H1 (cell line): ENCODE results near the gene PRR4. TPM values are rescaled to one million over a fixed set of nuclear protein-coding genes. Genes with fewer than 3 reads are reported as not detected.

Experiments used
- CTCF ChIA-PET: fragments of 300-600 bp; sonication (Branson Sonifier 250); formaldehyde crosslinking; loops from one replicate; lab custom pipeline; 2021; ENCODE audit not compliant: partially characterized antibody; lab: Charles Lee
- POLR2A ChIA-PET: fragments of 300-600 bp; sonication (Branson Sonifier 250); formaldehyde crosslinking; loops from one replicate; lab custom pipeline; 2021; ENCODE audit warnings: inconsistent platforms; ENCODE audit not compliant: partially characterized antibody; lab: Charles Lee
- DNase-seq, 2 experiments: peaks; one replicate each; pipeline versions ENCODE4 v3.0.0 to v3.0.0-alpha.2; 2010 to 2022; ENCODE audit warnings: low spot score in 2 of 2, low read depth in 1 of 2, mixed read lengths in 1 of 2
- FAIRE-seq: peaks from 2 replicates; lab custom pipeline; 2011; peaks lifted over from hg19 to GRCh38; lab: Jason Lieb, UNC
- H2AFZ ChIP-seq: 2 replicates; pipeline ENCODE4 v1.8.1; 2012; ENCODE audit warnings: low read length, inconsistent platforms
- H2AK5ac ChIP-seq: 2 replicates; pipeline ENCODE4 v1.6.1; 2013; ENCODE audit warnings: low read depth, low read length
- H2BK120ac ChIP-seq: replicated peaks from 2 replicates; pipeline ENCODE3; 2013; ENCODE audit warnings: low read depth, low read length, inconsistent platforms
- H2BK12ac ChIP-seq: 2 replicates; pipeline ENCODE4 v1.6.1; 2013; ENCODE audit warnings: low read depth, low read length
- H2BK15ac ChIP-seq: 2 replicates; pipeline ENCODE4 v1.6.1; 2013; ENCODE audit warnings: low read length
- H2BK20ac ChIP-seq: 2 replicates; pipeline ENCODE4 v1.6.1; 2013; ENCODE audit warnings: low read length
- H2BK5ac ChIP-seq: 2 replicates; pipeline ENCODE4 v1.6.1; 2013; ENCODE audit warnings: low read depth, low read length
- H3K14ac ChIP-seq: 2 replicates; pipeline ENCODE4 v1.6.1; 2013; ENCODE audit warnings: inconsistent platforms; ENCODE audit not compliant: insufficient read length
- H3K18ac ChIP-seq: 2 replicates; pipeline ENCODE4 v1.6.1; 2013; ENCODE audit warnings: low read length; ENCODE audit errors: extremely low read depth
- H3K23ac ChIP-seq: 2 replicates; pipeline ENCODE4 v1.6.1; 2013; ENCODE audit warnings: inconsistent platforms; ENCODE audit not compliant: insufficient read length
- H3K23me2 ChIP-seq: 2 replicates; pipeline ENCODE4 v1.6.1; 2013; ENCODE audit warnings: low read depth, low read length
- H3K27ac ChIP-seq: 2 replicates; pipeline ENCODE4 v1.6.1; 2011; ENCODE audit warnings: low read depth, low read length, inconsistent platforms
- H3K27me3 ChIP-seq, 4 experiments: replicated peaks in 1 of 4; 1 replicate in 1 of 4; 2 replicates in 3 of 4; pipeline versions ENCODE4 v1.6.1 to v1.8.1; 2011 to 2013; ENCODE audit warnings: low read length in 3 of 4, mild to moderate bottlenecking in 3 of 4, inconsistent platforms in 2 of 4, mixed read lengths in 2 of 4, moderate library complexity in 1 of 4; ENCODE audit not compliant: control insufficient read depth in 3 of 4, insufficient read depth in 3 of 4; ENCODE audit errors: extremely low read depth in 1 of 4
- H3K36me3 ChIP-seq, 4 experiments: 2 replicates each; pipeline versions ENCODE4 v1.6.1 to v1.8.1; 2011 to 2013; ENCODE audit warnings: mild to moderate bottlenecking in 4 of 4, low read length in 3 of 4, moderate library complexity in 2 of 4, control low read depth in 1 of 4, inconsistent platforms in 1 of 4; ENCODE audit not compliant: insufficient read depth in 4 of 4, control insufficient read depth in 2 of 4
- H3K4ac ChIP-seq: replicated peaks from 2 replicates; pipeline ENCODE3; 2013; ENCODE audit warnings: low read length, low read depth, mixed read lengths, inconsistent platforms; ENCODE audit not compliant: insufficient read length
- H3K4me1 ChIP-seq, 4 experiments: replicated peaks in 1 of 4; 1 replicate in 1 of 4; 2 replicates in 3 of 4; pipeline versions ENCODE4 v1.6.1 to v1.8.1; 2011 to 2013; ENCODE audit warnings: low read length in 3 of 4, inconsistent platforms in 2 of 4, mixed read lengths in 1 of 4; ENCODE audit not compliant: insufficient read depth in 4 of 4, control insufficient read depth in 3 of 4
- H3K4me2 ChIP-seq, 2 experiments: 2 replicates each; pipeline versions ENCODE4 v1.6.1 to v1.8.1; 2011 to 2013; ENCODE audit warnings: low read depth in 2 of 2, low read length in 2 of 2, control low read depth in 1 of 2, inconsistent platforms in 1 of 2, mild to moderate bottlenecking in 1 of 2; ENCODE audit not compliant: insufficient read depth in 1 of 2
- H3K4me3 ChIP-seq, 4 experiments: fragments of 200-600, 300-600 bp in 1 of 4; sonication (generic), shearing (Covaris generic), sonication (Bioruptor Twin) in 1 of 4; 2 replicates each; pipeline versions ENCODE4 v1.5.1 to v1.8.1; 2011 to 2016; ENCODE audit warnings: low read length in 4 of 4, low read depth in 3 of 4, control low read depth in 2 of 4, inconsistent platforms in 2 of 4, mild to moderate bottlenecking in 2 of 4, mixed read lengths in 1 of 4, moderate library complexity in 1 of 4; ENCODE audit not compliant: insufficient read depth in 2 of 4; ENCODE audit errors: extremely low read depth in 1 of 4
- H3K56ac ChIP-seq: replicated peaks from 2 replicates; pipeline ENCODE3; 2013; ENCODE audit warnings: low read depth, mild to moderate bottlenecking, mixed read lengths, low read length, inconsistent platforms; ENCODE audit not compliant: insufficient read length
- H3K79me1 ChIP-seq: 2 replicates; pipeline ENCODE4 v1.6.1; 2013; ENCODE audit warnings: low read depth, low read length, control low read depth
- H3K79me2 ChIP-seq, 2 experiments: 2 replicates each; pipeline versions ENCODE4 v1.6.1 to v1.8.1; 2012 to 2013; ENCODE audit warnings: low read length in 2 of 2, mild to moderate bottlenecking in 2 of 2, inconsistent platforms in 1 of 2; ENCODE audit not compliant: insufficient read depth in 2 of 2, control insufficient read depth in 1 of 2
- H3K9ac ChIP-seq, 4 experiments: replicated peaks in 1 of 4; 1 replicate in 1 of 4; 2 replicates in 3 of 4; pipeline versions ENCODE4 v1.6.1 to v1.8.1; 2011 to 2013; ENCODE audit warnings: low read depth in 3 of 4, low read length in 3 of 4, control low read depth in 2 of 4, mild to moderate bottlenecking in 2 of 4, moderate library complexity in 2 of 4, inconsistent platforms in 1 of 4; ENCODE audit errors: extremely low read depth in 1 of 4
- H3K9me3 ChIP-seq, 2 experiments: 2 replicates each; pipeline versions ENCODE4 v1.6.1 to v1.8.1; 2012 to 2013; ENCODE audit warnings: mild to moderate bottlenecking in 2 of 2, moderate library complexity in 2 of 2, control low read depth in 1 of 2, inconsistent platforms in 1 of 2, low read depth in 1 of 2, low read length in 1 of 2, mixed read lengths in 1 of 2; ENCODE audit not compliant: insufficient read depth in 2 of 2
- H4K20me1 ChIP-seq, 2 experiments: replicated peaks in 1 of 2; 2 replicates each; pipeline versions ENCODE3 to v1.8.1; 2011 to 2013; ENCODE audit warnings: inconsistent platforms in 2 of 2, low read length in 2 of 2, mild to moderate bottlenecking in 1 of 2; ENCODE audit not compliant: insufficient read depth in 2 of 2, control insufficient read depth in 1 of 2
- H4K5ac ChIP-seq: 2 replicates; pipeline ENCODE4 v1.6.1; 2013; ENCODE audit warnings: low read length, low read depth, mixed read lengths, inconsistent platforms; ENCODE audit not compliant: insufficient read length
- H4K8ac ChIP-seq: 2 replicates; pipeline ENCODE4 v1.8.0; 2013; ENCODE audit warnings: mild to moderate bottlenecking, moderate library complexity, low read length, inconsistent platforms; ENCODE audit not compliant: insufficient read depth; ENCODE audit errors: extremely low read depth
- H4K91ac ChIP-seq: replicated peaks from 2 replicates; pipeline ENCODE3; 2013; ENCODE audit warnings: low read length, mixed read lengths, inconsistent platforms; ENCODE audit not compliant: insufficient read length
- CHD2 ChIP-seq: IDR thresholded peaks from 2 replicates; pipeline ENCODE4 v1.6.1; 2012; ENCODE audit warnings: low read length, improper control_type of control experiment
- CTCF ChIP-seq, 3 experiments: IDR thresholded peaks; 1 replicate in 2 of 3; 2 replicates in 1 of 3; pipeline versions ENCODE4 v1.5.1 to v1.6.1; 2011; ENCODE audit warnings: low read length in 3 of 3, mild to moderate bottlenecking in 3 of 3, inconsistent platforms in 2 of 3, low read depth in 1 of 3, moderate library complexity in 1 of 3; ENCODE audit not compliant: insufficient read depth in 1 of 3; ENCODE audit errors: control extremely low read depth in 1 of 3
- EGR1 ChIP-seq: IDR thresholded peaks from 2 replicates; pipeline ENCODE4 v1.6.1; 2011; ENCODE audit warnings: low read depth, low read length, borderline replicate concordance
- EZH2 ChIP-seq: fragments of 200-600 bp; sonication (generic); IDR thresholded peaks from 2 replicates; pipeline ENCODE4 v1.7.1; 2012; ENCODE audit warnings: low read depth, mild to moderate bottlenecking, moderate library complexity, low read length, inconsistent platforms; ENCODE audit not compliant: severe bottlenecking
- PHF8 ChIP-seq: fragments of 200-600 bp; sonication (generic); conservative IDR thresholded peaks from 2 replicates; pipeline ENCODE4 v1.7.1; 2012; ENCODE audit warnings: low read depth, mild to moderate bottlenecking, inconsistent platforms, low read length, moderate library complexity
- SUZ12 ChIP-seq: fragments of 200-600 bp; sonication (generic); IDR thresholded peaks from 2 replicates; pipeline ENCODE4 v1.6.1; 2012; ENCODE audit warnings: mild to moderate bottlenecking, inconsistent platforms, low read length, moderate library complexity, mixed read lengths
- WGBS, 2 experiments: shearing (Covaris generic) in 1 of 2; methylation state at CpG; one replicate each; pipeline versions ENCODE4 v1.1.6 to v1.1.7; 2013 to 2015; ENCODE audit warnings: low lambda C conversion rate in 2 of 2, mixed read lengths in 2 of 2, inconsistent platforms in 1 of 2, low coverage in 1 of 2, missing lambda C conversion rate in 1 of 2; ENCODE audit not compliant: insufficient replicate concordance in 2 of 2, insufficient coverage in 1 of 2, insufficient read length in 1 of 2; ENCODE audit errors: extremely low coverage in 1 of 2, missing lambda C conversion rate in 1 of 2; 5-methylcytosine and 5-hydroxymethylcytosine counted together
- polyA plus RNA-seq, 7 experiments: library from polyadenylated mRNA; depleted of rRNA in 3 of 7; stranded (reverse) in 5 of 7; unstranded in 2 of 7; fragments of >200 nt in 5 of 7; fragments of 200-250 nt in 2 of 7; gene quantifications; 1 replicate in 5 of 7; 2 replicates in 1 of 7; 4 replicates in 1 of 7; pipeline versions ENCODE4 v1.2.1 to v1.2.3, GENCODE V29; 2011 to 2013; ENCODE audit warnings: missing spikeins in 2 of 7, mixed read lengths in 2 of 7
- total RNA-seq: library from RNA; stranded (reverse); fragmentation: NEBNext Ultra II Directional; extraction: Animal tissue kit (Norgen Biotek cat#: 25700); gene quantifications from 2 replicates; pipeline ENCODE4 v1.2.1, GENCODE V29; 2021

The PRR4 gene
- total and polyA plus RNA-seq, 2 of the 8 experiments (the other 6 are each of a cell fraction or from before 2014, with no cell fraction given): 11.2 TPM; not detected in 1

- Histone ChIP-seq H3K79me2 (no peaks in the 10 kb centered on the region), H3K4me3 (no peak overlapping the region), H3K4me1 (no peaks in the 10 kb centered on the region), H3K23me2 (no peaks in the 10 kb centered on the region), H3K18ac (no peak overlapping the region), H3K27me3 (no peaks in the 10 kb centered on the region), H3K27ac (no peak overlapping the region), H3K36me3 (no peaks in the 10 kb centered on the region), H4K5ac (no peak overlapping the region), H2AK5ac (no peak overlapping the region), H2BK12ac (no peak overlapping the region), H2AFZ (no peak overlapping the region), H2BK5ac (no peak overlapping the region), H3K4me2 (no peak overlapping the region), H3K4ac (no peak overlapping the region), H2BK120ac (no peak overlapping the region), H3K9ac (no peak overlapping the region), H3K9me3 (no peaks in the 10 kb centered on the region), H4K20me1 (peaks cover 2 to 4% of the 10 kb centered on the region in 2 experiments), H4K8ac (no peak overlapping the region), H3K56ac (no peak overlapping the region), H3K14ac (no peak overlapping the region), H2BK15ac (no peak overlapping the region), H3K23ac (no peak overlapping the region), H2BK20ac (no peak overlapping the region), H4K91ac (no peak overlapping the region), H3K79me1 (no peaks in the 10 kb centered on the region)
- ChIA-PET POLR2A (no interaction called here), CTCF (interaction anchor here (0.6 kb wide), 1 partner anchor 71 kb away, joined by 3 read pairs; no protein-coding TSS in a partner anchor)
- no peak for DNase-seq
- TF ChIP-seq CTCF (IDR thresholded peaks at IDR 0.05; ENCODE audit: control extremely low read depth in 1 of 3, insufficient read depth in 1 of 3, low read depth in 1 of 3, low read length in 3 of 3) (no peak), CHD2 (no peak), EZH2 (no peak), SUZ12 (no peak), EGR1 (no peak), PHF8 (no peak)
- no peak for FAIRE-seq
- WGBS, 2 experiments: 91% methylated on average over 2 of the region's 2 CpGs; no CpG with 5 or more reads in 1 of the 2 experiments
Observed at GRCh38 chr12:10863512-10864218, 14.4 kb upstream of the PRR4 start.
